H1 (cell line): ENCODE data around the gene RERE. TPM values are rescaled to one million over a fixed set of nuclear protein-coding genes. Genes with fewer than 3 reads are reported as not detected.

Source experiments
- CTCF ChIA-PET: fragments of 300-600 bp; sonication (Branson Sonifier 250); formaldehyde crosslinking; loops from one replicate; lab custom pipeline; 2021; ENCODE audit not compliant: partially characterized antibody; lab: Charles Lee
- POLR2A ChIA-PET: fragments of 300-600 bp; sonication (Branson Sonifier 250); formaldehyde crosslinking; loops from one replicate; lab custom pipeline; 2021; ENCODE audit warnings: inconsistent platforms; ENCODE audit not compliant: partially characterized antibody; lab: Charles Lee
- DNase-seq, 2 experiments: peaks; one replicate each; pipeline versions ENCODE4 v3.0.0 to v3.0.0-alpha.2; 2010 to 2022; ENCODE audit warnings: low spot score in 2 of 2, low read depth in 1 of 2, mixed read lengths in 1 of 2
- FAIRE-seq: peaks from 2 replicates; lab custom pipeline; 2011; peaks lifted over from hg19 to GRCh38; lab: Jason Lieb, UNC
- H2AFZ ChIP-seq: 2 replicates; pipeline ENCODE4 v1.8.1; 2012; ENCODE audit warnings: low read length, inconsistent platforms
- H2AK5ac ChIP-seq: 2 replicates; pipeline ENCODE4 v1.6.1; 2013; ENCODE audit warnings: low read depth, low read length
- H2BK120ac ChIP-seq: replicated peaks from 2 replicates; pipeline ENCODE3; 2013; ENCODE audit warnings: low read depth, low read length, inconsistent platforms
- H2BK12ac ChIP-seq: 2 replicates; pipeline ENCODE4 v1.6.1; 2013; ENCODE audit warnings: low read depth, low read length
- H2BK15ac ChIP-seq: 2 replicates; pipeline ENCODE4 v1.6.1; 2013; ENCODE audit warnings: low read length
- H2BK20ac ChIP-seq: 2 replicates; pipeline ENCODE4 v1.6.1; 2013; ENCODE audit warnings: low read length
- H2BK5ac ChIP-seq: 2 replicates; pipeline ENCODE4 v1.6.1; 2013; ENCODE audit warnings: low read depth, low read length
- H3K14ac ChIP-seq: 2 replicates; pipeline ENCODE4 v1.6.1; 2013; ENCODE audit warnings: inconsistent platforms; ENCODE audit not compliant: insufficient read length
- H3K18ac ChIP-seq: 2 replicates; pipeline ENCODE4 v1.6.1; 2013; ENCODE audit warnings: low read length; ENCODE audit errors: extremely low read depth
- H3K23ac ChIP-seq: 2 replicates; pipeline ENCODE4 v1.6.1; 2013; ENCODE audit warnings: inconsistent platforms; ENCODE audit not compliant: insufficient read length
- H3K23me2 ChIP-seq: 2 replicates; pipeline ENCODE4 v1.6.1; 2013; ENCODE audit warnings: low read depth, low read length
- H3K27ac ChIP-seq: 2 replicates; pipeline ENCODE4 v1.6.1; 2011; ENCODE audit warnings: low read depth, low read length, inconsistent platforms
- H3K27me3 ChIP-seq, 4 experiments: replicated peaks in 1 of 4; 1 replicate in 1 of 4; 2 replicates in 3 of 4; pipeline versions ENCODE4 v1.6.1 to v1.8.1; 2011 to 2013; ENCODE audit warnings: low read length in 3 of 4, mild to moderate bottlenecking in 3 of 4, inconsistent platforms in 2 of 4, mixed read lengths in 2 of 4, moderate library complexity in 1 of 4; ENCODE audit not compliant: control insufficient read depth in 3 of 4, insufficient read depth in 3 of 4; ENCODE audit errors: extremely low read depth in 1 of 4
- H3K36me3 ChIP-seq, 4 experiments: 2 replicates each; pipeline versions ENCODE4 v1.6.1 to v1.8.1; 2011 to 2013; ENCODE audit warnings: mild to moderate bottlenecking in 4 of 4, low read length in 3 of 4, moderate library complexity in 2 of 4, control low read depth in 1 of 4, inconsistent platforms in 1 of 4; ENCODE audit not compliant: insufficient read depth in 4 of 4, control insufficient read depth in 2 of 4
- H3K4ac ChIP-seq: replicated peaks from 2 replicates; pipeline ENCODE3; 2013; ENCODE audit warnings: low read length, low read depth, mixed read lengths, inconsistent platforms; ENCODE audit not compliant: insufficient read length
- H3K4me1 ChIP-seq, 4 experiments: replicated peaks in 1 of 4; 1 replicate in 1 of 4; 2 replicates in 3 of 4; pipeline versions ENCODE4 v1.6.1 to v1.8.1; 2011 to 2013; ENCODE audit warnings: low read length in 3 of 4, inconsistent platforms in 2 of 4, mixed read lengths in 1 of 4; ENCODE audit not compliant: insufficient read depth in 4 of 4, control insufficient read depth in 3 of 4
- H3K4me2 ChIP-seq, 2 experiments: 2 replicates each; pipeline versions ENCODE4 v1.6.1 to v1.8.1; 2011 to 2013; ENCODE audit warnings: low read depth in 2 of 2, low read length in 2 of 2, control low read depth in 1 of 2, inconsistent platforms in 1 of 2, mild to moderate bottlenecking in 1 of 2; ENCODE audit not compliant: insufficient read depth in 1 of 2
- H3K4me3 ChIP-seq, 4 experiments: fragments of 200-600, 300-600 bp in 1 of 4; sonication (generic), shearing (Covaris generic), sonication (Bioruptor Twin) in 1 of 4; 2 replicates each; pipeline versions ENCODE4 v1.5.1 to v1.8.1; 2011 to 2016; ENCODE audit warnings: low read length in 4 of 4, low read depth in 3 of 4, control low read depth in 2 of 4, inconsistent platforms in 2 of 4, mild to moderate bottlenecking in 2 of 4, mixed read lengths in 1 of 4, moderate library complexity in 1 of 4; ENCODE audit not compliant: insufficient read depth in 2 of 4; ENCODE audit errors: extremely low read depth in 1 of 4
- H3K56ac ChIP-seq: replicated peaks from 2 replicates; pipeline ENCODE3; 2013; ENCODE audit warnings: low read depth, mild to moderate bottlenecking, mixed read lengths, low read length, inconsistent platforms; ENCODE audit not compliant: insufficient read length
- H3K79me1 ChIP-seq: 2 replicates; pipeline ENCODE4 v1.6.1; 2013; ENCODE audit warnings: low read depth, low read length, control low read depth
- H3K79me2 ChIP-seq, 2 experiments: 2 replicates each; pipeline versions ENCODE4 v1.6.1 to v1.8.1; 2012 to 2013; ENCODE audit warnings: low read length in 2 of 2, mild to moderate bottlenecking in 2 of 2, inconsistent platforms in 1 of 2; ENCODE audit not compliant: insufficient read depth in 2 of 2, control insufficient read depth in 1 of 2
- H3K9ac ChIP-seq, 4 experiments: replicated peaks in 1 of 4; 1 replicate in 1 of 4; 2 replicates in 3 of 4; pipeline versions ENCODE4 v1.6.1 to v1.8.1; 2011 to 2013; ENCODE audit warnings: low read depth in 3 of 4, low read length in 3 of 4, control low read depth in 2 of 4, mild to moderate bottlenecking in 2 of 4, moderate library complexity in 2 of 4, inconsistent platforms in 1 of 4; ENCODE audit errors: extremely low read depth in 1 of 4
- H3K9me3 ChIP-seq, 2 experiments: 2 replicates each; pipeline versions ENCODE4 v1.6.1 to v1.8.1; 2012 to 2013; ENCODE audit warnings: mild to moderate bottlenecking in 2 of 2, moderate library complexity in 2 of 2, control low read depth in 1 of 2, inconsistent platforms in 1 of 2, low read depth in 1 of 2, low read length in 1 of 2, mixed read lengths in 1 of 2; ENCODE audit not compliant: insufficient read depth in 2 of 2
- H4K20me1 ChIP-seq, 2 experiments: replicated peaks in 1 of 2; 2 replicates each; pipeline versions ENCODE3 to v1.8.1; 2011 to 2013; ENCODE audit warnings: inconsistent platforms in 2 of 2, low read length in 2 of 2, mild to moderate bottlenecking in 1 of 2; ENCODE audit not compliant: insufficient read depth in 2 of 2, control insufficient read depth in 1 of 2
- H4K5ac ChIP-seq: 2 replicates; pipeline ENCODE4 v1.6.1; 2013; ENCODE audit warnings: low read length, low read depth, mixed read lengths, inconsistent platforms; ENCODE audit not compliant: insufficient read length
- H4K8ac ChIP-seq: 2 replicates; pipeline ENCODE4 v1.8.0; 2013; ENCODE audit warnings: mild to moderate bottlenecking, moderate library complexity, low read length, inconsistent platforms; ENCODE audit not compliant: insufficient read depth; ENCODE audit errors: extremely low read depth
- H4K91ac ChIP-seq: replicated peaks from 2 replicates; pipeline ENCODE3; 2013; ENCODE audit warnings: low read length, mixed read lengths, inconsistent platforms; ENCODE audit not compliant: insufficient read length
- CBX5 ChIP-seq: fragments of 300-800, 300-1000 bp; sonication (generic); IDR thresholded peaks from 2 replicates; pipeline ENCODE4 v1.7.1; 2016; ENCODE audit warnings: antibody characterized with exemption, low read length, low read depth
- CBX8 ChIP-seq: fragments of 300-800, 300-1000 bp; sonication (generic); IDR thresholded peaks from 2 replicates; pipeline ENCODE4 v1.7.1; 2016; ENCODE audit warnings: low read depth, low read length, borderline replicate concordance
- CHD1 ChIP-seq: IDR thresholded peaks from 2 replicates; pipeline ENCODE4 v1.6.1; 2012; ENCODE audit warnings: low read depth, low read length, improper control_type of control experiment
- EZH2 ChIP-seq: fragments of 200-600 bp; sonication (generic); IDR thresholded peaks from 2 replicates; pipeline ENCODE4 v1.7.1; 2012; ENCODE audit warnings: low read depth, mild to moderate bottlenecking, moderate library complexity, low read length, inconsistent platforms; ENCODE audit not compliant: severe bottlenecking
- POLR2AphosphoS5 ChIP-seq: IDR thresholded peaks from 2 replicates; pipeline ENCODE4 v1.6.1; 2011; ENCODE audit warnings: low read depth, low read length
- SP1 ChIP-seq: IDR thresholded peaks from 2 replicates; pipeline ENCODE4 v1.6.1; 2011; ENCODE audit warnings: low read depth, low read length
- polyA plus RNA-seq, 7 experiments: library from polyadenylated mRNA; depleted of rRNA in 3 of 7; stranded (reverse) in 5 of 7; unstranded in 2 of 7; fragments of >200 nt in 5 of 7; fragments of 200-250 nt in 2 of 7; gene quantifications; 1 replicate in 5 of 7; 2 replicates in 1 of 7; 4 replicates in 1 of 7; pipeline versions ENCODE4 v1.2.1 to v1.2.3, GENCODE V29; 2011 to 2013; ENCODE audit warnings: missing spikeins in 2 of 7, mixed read lengths in 2 of 7
- total RNA-seq: library from RNA; stranded (reverse); fragmentation: NEBNext Ultra II Directional; extraction: Animal tissue kit (Norgen Biotek cat#: 25700); gene quantifications from 2 replicates; pipeline ENCODE4 v1.2.1, GENCODE V29; 2021

The RERE gene
- total and polyA plus RNA-seq, 2 of the 8 experiments (the other 6 are each of a cell fraction or from before 2014, with no cell fraction given), result 15.3 to 142 TPM

DNA sequence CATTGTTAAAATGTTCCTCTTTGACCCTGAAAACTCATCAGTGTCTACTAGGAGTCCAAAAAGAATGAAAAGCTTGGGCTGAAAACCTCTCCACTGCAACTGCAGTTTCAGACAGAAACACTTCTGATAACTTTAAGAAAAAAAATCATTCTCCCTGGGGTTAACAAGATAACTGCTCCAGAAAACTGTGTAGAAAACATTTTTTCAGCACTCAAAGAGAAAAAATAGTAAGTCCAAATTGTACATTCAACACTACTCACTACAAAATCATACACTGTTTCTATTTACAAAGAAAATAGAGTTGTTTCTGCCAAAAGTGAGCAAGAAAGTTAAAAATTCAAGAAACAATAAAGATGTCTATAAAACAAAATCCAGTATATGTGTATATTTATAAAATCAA, 157.8 kb downstream of the RERE start:
- no peak overlapping the region for H2AK5ac ChIP-seq
- H3K79me1 ChIP-seq, result peaks cover 14% of the 10 kb centered on the region
- no peak overlapping the region for H3K27ac ChIP-seq
- H3K9ac ChIP-seq, result no peak overlapping the region
- peaks cover 0 to 20% (median 8%) of the 10 kb centered on the region in 4 experiments; a peak in 4 of 7 replicates for H3K4me1 ChIP-seq
- no peak overlapping the region for H3K18ac ChIP-seq
- no peak overlapping the region for H3K14ac ChIP-seq
- no peak for TF ChIP-seq CBX5
- TF ChIP-seq EZH2, result no peak
- no peak for TF ChIP-seq SP1
- no peak for TF ChIP-seq CBX8
- no peak for TF ChIP-seq POLR2AphosphoS5
- TF ChIP-seq CHD1, result no peak
- no peak overlapping the region for H4K5ac ChIP-seq
- FAIRE-seq (no peak), DNase-seq (no peak)
- H3K4me3 ChIP-seq, result no peak overlapping the region
- H2AFZ ChIP-seq, result no peak overlapping the region
- no peaks in the 10 kb centered on the region for H3K27me3 ChIP-seq
- no peak overlapping the region for H4K8ac ChIP-seq
- peaks cover 24 to 31% of the 10 kb centered on the region in 2 experiments for H4K20me1 ChIP-seq
- no peak overlapping the region for H3K4me2 ChIP-seq
- no peak overlapping the region for H2BK20ac ChIP-seq
- H2BK120ac ChIP-seq, result no peak overlapping the region
- ChIA-PET POLR2A (interaction anchor here (1.1 kb wide), 2 partner anchors 12 to 22 kb away, joined by 4 read pairs; no protein-coding TSS in a partner anchor), CTCF (interaction anchor here (2.5 kb wide), 1 partner anchor 10 kb away, joined by 14 read pairs; no protein-coding TSS in a partner anchor)
- H3K23ac ChIP-seq, result no peak overlapping the region
- H2BK15ac ChIP-seq, result no peak overlapping the region
- no peak overlapping the region for H3K56ac ChIP-seq
- no peak overlapping the region for H2BK5ac ChIP-seq
- no peak overlapping the region for H4K91ac ChIP-seq
- H3K23me2 ChIP-seq, result no peaks in the 10 kb centered on the region
- H3K79me2 ChIP-seq, result peaks cover 25 to 95% of the 10 kb centered on the region in 2 experiments
- peaks cover 0 to 9% (median 5%) of the 10 kb centered on the region in 4 experiments; a peak in 3 of 8 replicates for H3K36me3 ChIP-seq
- H3K4ac ChIP-seq, result no peak overlapping the region
- H3K9me3 ChIP-seq, result no peaks in the 10 kb centered on the region
- H2BK12ac ChIP-seq, result no peak overlapping the region
